ENCODE results near the gene HOXB7. TPM values are rescaled to one million over a fixed set of nuclear protein-coding genes. Genes with fewer than 3 reads are reported as not detected.

HOXB7 gene
- total RNA-seq, 2 experiments from 2014 or later: 0.25 to 0.30 TPM

DNA sequence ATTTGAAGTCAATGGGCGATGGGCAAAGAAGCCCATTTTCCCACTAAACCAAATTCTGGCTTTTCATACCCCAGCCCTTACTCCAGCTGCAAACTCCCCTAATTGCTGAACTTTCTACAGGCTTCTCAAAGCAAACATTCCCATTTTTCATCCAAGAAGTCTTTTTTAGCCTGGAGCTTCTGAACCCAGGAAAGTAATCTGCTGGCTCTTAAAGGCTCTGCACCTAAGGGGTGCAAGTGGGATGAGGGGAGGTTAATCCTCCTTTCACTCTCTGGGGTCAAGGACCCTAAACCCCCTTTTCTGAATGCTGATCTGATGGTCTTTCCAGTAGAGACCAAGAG, 2.4 kb downstream of the HOXB7 start:
- CTCF ChIA-PET: interaction anchor here (1.0 to 2.3 kb wide), 4 partner anchors 10 to 28 kb away, joined by 3 to 8 read pairs (median 7); partner anchors contain the start of gene HOXB5
- H3K36me3 Mint-ChIP-seq (ENCODE audit: low read depth): no peaks in the 10 kb centered on the region
- POLR2A ChIA-PET: no interaction called here
- H3K4me3 Mint-ChIP-seq: no peak overlapping the region
- peaks cover 81% of the 10 kb centered on the region for H3K27me3 Mint-ChIP-seq
- H3K9me3 Mint-ChIP-seq: no peaks in the 10 kb centered on the region
- H3K4me1 Mint-ChIP-seq: peaks cover 29% of the 10 kb centered on the region
- DNase-seq: no peak
- H3K27ac Mint-ChIP-seq: no peak overlapping the region

DNA sequence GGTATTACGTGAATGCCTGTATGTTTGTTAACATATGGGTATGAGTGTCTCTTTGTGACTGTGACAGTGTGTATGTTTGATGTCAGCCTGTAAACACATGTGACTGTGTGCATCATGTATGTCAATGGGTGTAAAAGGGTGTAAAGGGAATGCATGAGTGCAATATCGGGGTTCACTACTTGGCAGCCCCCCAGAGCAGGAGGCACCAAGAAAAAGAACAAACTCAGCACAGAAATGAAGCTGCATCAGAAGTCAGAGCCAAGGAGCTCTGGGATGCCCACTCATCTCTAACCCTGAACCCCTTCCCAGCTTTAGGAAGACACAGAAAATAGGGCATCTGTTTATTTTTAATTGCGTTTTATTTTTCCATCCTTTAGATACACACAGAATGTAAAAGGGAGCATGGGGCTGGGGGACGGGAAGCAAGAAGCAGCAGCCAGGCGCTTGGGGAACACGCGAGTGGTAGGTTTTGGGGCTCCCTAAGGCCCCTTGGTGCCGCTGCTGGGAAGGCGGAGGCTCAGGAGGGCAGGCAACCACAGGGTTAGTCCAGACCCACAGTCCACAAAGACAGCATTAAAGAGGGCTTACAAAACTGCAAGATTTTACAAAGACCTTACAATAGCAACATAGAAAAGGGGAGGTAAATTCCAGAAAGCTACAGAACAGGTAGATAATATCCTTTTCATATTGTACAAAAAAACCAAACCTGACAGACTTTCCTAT, 3.8 kb downstream of the HOXB7 start:
- ChIA-PET CTCF (interaction anchor here (0.6 to 2.0 kb wide), 6 partner anchors 8 to 118 kb away, joined by 3 to 8 read pairs (median 3); partner anchors contain the start of gene HOXB8), POLR2A (no interaction called here)
- H3K36me3 Mint-ChIP-seq (ENCODE audit: low read depth): no peaks in the 10 kb centered on the region
- H3K27ac Mint-ChIP-seq: no peak overlapping the region
- H3K9me3 Mint-ChIP-seq: no peaks in the 10 kb centered on the region
- H3K4me3 Mint-ChIP-seq: no peak overlapping the region
- DNase-seq: no peak
- peaks cover 82% of the 10 kb centered on the region for H3K27me3 Mint-ChIP-seq
- H3K4me1 Mint-ChIP-seq: peaks cover 26% of the 10 kb centered on the region

DNA sequence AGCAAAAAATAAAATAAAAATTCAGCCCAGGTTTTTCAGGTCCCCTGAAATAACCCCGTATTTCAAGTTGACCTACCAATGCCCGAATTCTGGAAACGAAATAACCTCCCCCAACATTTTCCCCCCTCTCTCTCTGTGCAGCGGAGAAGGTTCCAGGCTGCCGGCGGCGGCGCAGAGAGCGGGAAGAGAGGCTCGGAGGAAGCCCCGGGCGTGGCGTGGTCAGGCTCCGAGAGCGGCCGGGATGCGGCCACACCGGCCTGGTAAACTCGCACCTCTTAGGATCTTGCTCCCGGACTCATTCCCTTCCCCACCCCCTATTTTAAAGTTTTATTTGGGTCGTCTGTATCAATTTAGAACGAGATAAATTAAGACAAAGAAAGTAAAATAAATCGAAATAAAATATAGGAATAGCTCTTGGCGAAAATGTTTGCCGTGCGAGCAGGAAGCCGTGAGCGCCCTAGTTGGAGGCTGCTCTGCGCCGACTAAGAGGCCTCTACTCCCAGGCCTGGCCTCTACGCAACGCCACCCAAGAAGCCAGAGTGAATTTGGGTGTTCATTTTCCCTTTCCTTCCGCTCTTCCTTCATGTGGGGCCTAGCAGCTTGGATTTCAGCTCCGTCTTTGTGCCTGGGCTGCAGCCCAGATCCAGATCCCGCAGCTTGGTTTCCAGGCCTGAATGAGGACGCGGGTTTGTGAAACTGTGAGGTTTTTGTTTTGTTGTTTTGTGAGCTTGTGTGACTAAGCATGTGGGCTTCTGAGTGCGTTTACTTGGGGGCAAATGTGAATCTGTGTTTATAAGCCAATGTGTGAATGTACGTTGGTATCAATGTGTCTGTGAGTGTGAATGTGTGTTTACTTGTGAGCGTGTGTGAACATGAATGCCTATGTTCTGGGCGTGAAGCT, 4.6 kb downstream of the HOXB7 start:
- ChIA-PET CTCF (interaction anchor here (0.6 to 2.0 kb wide), 3 partner anchors 12 to 119 kb away, joined by 3 to 8 read pairs (median 3); no protein-coding TSS in a partner anchor), POLR2A (no interaction called here)
- H3K27ac Mint-ChIP-seq: no peak overlapping the region
- H3K27me3 Mint-ChIP-seq: peaks cover 84% of the 10 kb centered on the region
- H3K4me1 Mint-ChIP-seq: peaks cover 26% of the 10 kb centered on the region
- H3K9me3 Mint-ChIP-seq: no peaks in the 10 kb centered on the region
- no peaks in the 10 kb centered on the region for H3K36me3 Mint-ChIP-seq (ENCODE audit: low read depth)
- H3K4me3 Mint-ChIP-seq: no peak overlapping the region
- DNase-seq: no peak

DNA sequence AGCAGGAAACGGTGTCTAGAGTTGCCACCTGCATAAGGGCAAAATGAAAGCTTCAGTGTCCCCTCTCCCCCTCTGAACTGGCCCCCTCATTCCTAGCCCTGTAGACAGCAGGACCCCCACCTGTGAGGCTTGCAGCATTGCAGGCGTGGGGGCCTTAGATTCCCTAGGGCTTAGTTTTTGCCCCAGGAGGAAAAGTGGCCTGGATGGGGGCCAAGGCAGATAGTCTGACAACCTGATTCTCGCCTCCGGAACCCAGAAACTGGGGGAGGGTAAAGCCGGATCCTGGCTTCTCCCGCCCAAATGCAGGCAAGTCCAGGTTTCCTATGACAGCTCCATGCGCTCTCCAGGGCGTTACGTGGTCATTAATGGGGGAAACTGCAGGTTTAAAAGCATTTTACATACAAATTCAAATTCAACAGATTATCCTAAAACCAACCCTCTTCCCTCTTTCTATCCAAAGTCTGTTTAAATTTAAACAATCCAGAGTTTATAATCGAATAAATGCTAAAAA, 5.4 kb downstream of the HOXB7 start:
- Mint-ChIP-seq H3K4me3 (no peak overlapping the region), H3K36me3 (ENCODE audit: low read depth) (no peaks in the 10 kb centered on the region), H3K27me3 (peaks cover 86% of the 10 kb centered on the region), H3K9me3 (no peaks in the 10 kb centered on the region), H3K27ac (no peak overlapping the region), H3K4me1 (peaks cover 20% of the 10 kb centered on the region)
- ChIA-PET POLR2A (no interaction called here), CTCF (interaction anchor here (0.6 to 1.1 kb wide), 2 partner anchors 12 to 733 kb away, joined by 3 to 5 read pairs; partner anchors contain the start of gene HOXB5)
- no peak for DNase-seq

DNA sequence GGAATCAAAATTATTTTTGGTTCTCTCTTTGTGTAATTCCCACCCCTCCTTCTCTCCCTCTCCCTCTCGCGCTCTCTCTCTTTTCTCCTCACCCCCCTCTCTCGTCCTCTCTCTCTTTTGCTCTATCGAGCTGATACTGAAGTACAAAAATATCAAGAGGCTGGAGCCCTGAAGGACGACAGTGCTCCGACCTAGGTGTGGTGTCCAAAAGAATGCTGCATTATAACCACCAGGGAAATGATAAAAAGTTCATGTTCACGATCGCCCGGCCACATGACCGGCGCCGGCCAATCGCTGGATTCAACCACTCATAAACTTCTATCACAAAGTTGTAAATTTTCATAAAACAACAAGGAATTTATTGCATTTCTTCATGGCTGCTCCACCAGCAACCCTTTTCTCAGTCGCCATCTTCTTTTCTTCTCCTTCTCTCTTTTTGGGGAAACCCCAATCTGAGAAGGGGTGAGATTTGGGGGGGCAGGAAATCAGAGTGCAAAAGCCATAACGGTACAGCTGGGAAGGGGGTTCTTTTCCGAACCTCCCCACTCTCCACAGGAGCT, 6.0 kb downstream of the HOXB7 start, which contains the start of gene HOXB6:
HOXB6 (minus strand) TSS at position 217 of the 560 bp plus-strand sequence. CDS start 6,836 bp downstream, outside the sequence.
- Mint-ChIP-seq H3K36me3 (ENCODE audit: low read depth) (no peaks in the 10 kb centered on the region), H3K9me3 (no peaks in the 10 kb centered on the region), H3K4me1 (peaks cover 20% of the 10 kb centered on the region), H3K4me3 (no peak within 1 kb of the TSS), H3K27ac (no peak within 1 kb of the TSS), H3K27me3 (peaks cover 90% of the 10 kb centered on the region)
- POLR2A ChIA-PET: no interaction called here
- CTCF ChIA-PET: interaction anchor here (0.6 to 1.1 kb wide), 3 partner anchors 12 to 734 kb away, joined by 3 to 5 read pairs (median 3); partner anchors contain the start of gene HOXB5
- DNase-seq: no peak

DNA sequence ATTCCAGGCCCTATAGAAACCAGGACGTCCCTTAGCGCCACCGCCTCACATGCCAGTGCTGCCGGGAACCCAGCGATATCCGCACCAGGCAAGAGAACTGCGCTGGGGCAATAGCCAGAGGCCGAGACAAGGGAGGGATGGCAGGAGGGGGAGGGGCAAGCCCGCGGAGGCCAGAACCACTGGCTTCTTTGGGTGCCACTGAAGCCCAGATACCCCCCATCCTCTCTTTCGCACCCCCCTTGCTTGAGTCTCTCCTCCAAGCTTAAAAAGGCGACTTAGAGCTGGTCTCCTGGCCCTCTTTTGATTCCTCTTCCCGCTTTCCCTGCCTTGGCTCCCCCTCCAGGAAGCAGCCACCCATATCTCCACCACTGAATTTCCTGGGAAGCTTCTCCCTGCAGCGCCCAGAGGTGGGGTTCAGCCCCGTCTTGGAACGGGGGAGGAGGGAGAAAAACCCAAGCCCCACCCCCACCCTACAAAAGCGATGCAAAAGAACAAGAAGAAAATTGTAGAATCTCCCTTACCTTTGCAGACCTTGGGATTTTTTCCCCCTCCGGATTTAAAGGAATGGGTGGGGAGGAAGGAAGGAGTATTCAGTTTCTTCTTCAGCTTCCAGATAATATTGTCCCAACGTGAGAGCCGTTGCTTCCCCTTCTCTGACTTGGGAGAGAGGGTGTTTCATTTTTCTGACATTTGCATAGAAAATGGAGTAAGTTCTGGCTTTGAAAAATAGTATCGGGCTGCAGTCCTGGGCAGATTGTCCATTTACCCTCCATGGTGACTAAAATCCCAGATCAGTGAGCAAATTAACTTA, 6.7 kb downstream of the HOXB7 start:
- Mint-ChIP-seq H3K9me3 (no peaks in the 10 kb centered on the region), H3K36me3 (ENCODE audit: low read depth) (no peaks in the 10 kb centered on the region), H3K27me3 (peaks cover 90% of the 10 kb centered on the region), H3K4me3 (no peak overlapping the region), H3K4me1 (peaks cover 20% of the 10 kb centered on the region), H3K27ac (no peak overlapping the region)
- DNase-seq: no peak
- ChIA-PET POLR2A (no interaction called here), CTCF (interaction anchor here (0.6 to 1.1 kb wide), 2 partner anchors 11 to 430 kb away, joined by 3 read pairs; partner anchors contain the start of gene HOXB5)

DNA sequence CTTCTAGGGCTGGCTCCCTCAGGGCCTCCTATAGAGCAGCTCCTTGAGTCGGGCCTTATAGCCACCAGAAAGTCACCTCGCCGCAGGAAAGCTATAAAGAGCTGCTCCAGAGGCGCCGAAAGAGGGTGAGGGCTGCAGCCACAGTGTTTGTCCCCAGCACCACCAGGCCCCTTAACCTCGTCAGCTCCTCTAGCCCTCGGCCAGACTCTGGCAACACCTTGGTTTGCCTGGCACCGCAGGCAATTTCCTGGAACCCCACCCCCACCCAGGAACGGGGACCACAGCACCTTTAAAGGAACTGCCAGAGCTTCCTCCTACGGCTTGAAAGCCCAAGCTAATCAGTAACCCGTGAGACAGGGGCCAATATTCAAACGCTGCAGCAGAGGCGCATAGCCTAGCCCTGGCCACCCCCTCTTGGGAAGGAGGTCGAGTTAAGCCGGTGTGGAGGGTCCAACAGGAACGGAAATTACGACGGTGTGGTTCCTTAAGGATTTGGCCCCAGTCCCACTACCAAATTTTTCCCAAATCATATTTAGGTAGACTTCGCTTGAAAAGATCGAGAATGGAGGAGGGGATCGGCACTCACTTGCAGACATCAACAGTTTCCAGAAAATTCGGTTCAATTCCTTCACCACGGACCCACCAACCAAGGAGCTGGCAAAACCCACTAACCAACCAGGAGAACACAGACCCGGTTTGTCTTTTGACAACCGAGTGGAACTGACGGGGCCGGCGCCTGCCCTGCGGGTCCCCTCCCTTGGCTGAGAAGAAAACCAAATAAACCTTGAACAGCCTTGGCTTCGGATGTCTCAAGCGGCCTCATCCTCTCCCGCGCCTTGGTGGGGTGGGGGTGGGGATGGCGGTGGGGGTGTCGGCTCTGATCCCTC, 9.0 kb downstream of the HOXB7 start:
- Mint-ChIP-seq H3K4me3 (no peak overlapping the region), H3K27me3 (peaks cover 93% of the 10 kb centered on the region), H3K9me3 (no peaks in the 10 kb centered on the region), H3K4me1 (peaks cover 40% of the 10 kb centered on the region), H3K36me3 (ENCODE audit: low read depth) (no peaks in the 10 kb centered on the region), H3K27ac (no peak overlapping the region)
- DNase-seq: no peak
- POLR2A ChIA-PET: no interaction called here
- CTCF ChIA-PET: interaction anchor here (0.6 to 1.5 kb wide), 7 partner anchors 9 to 575 kb away, joined by 3 to 4 read pairs (median 3); no protein-coding TSS in a partner anchor

DNA sequence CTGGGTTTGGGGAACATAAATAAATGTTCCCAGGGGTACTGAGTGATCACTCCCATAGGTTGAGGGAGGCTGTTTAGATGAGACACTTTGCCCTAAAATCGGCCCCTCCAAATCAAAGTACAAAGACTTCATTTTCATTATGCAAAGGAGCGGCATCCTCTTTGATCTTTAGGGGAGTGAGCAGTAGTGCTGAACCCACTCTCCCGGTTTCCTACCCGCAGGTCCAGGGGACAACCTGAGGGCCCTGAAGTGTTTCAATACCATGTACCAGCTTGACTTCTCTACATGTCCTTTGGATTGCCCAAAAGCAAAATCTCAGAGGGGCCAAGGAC, 9.6 kb downstream of the HOXB7 start:
- Mint-ChIP-seq H3K4me1 (peaks cover 46% of the 10 kb centered on the region), H3K27me3 (peaks cover 94% of the 10 kb centered on the region), H3K27ac (no peak overlapping the region), H3K36me3 (ENCODE audit: low read depth) (no peaks in the 10 kb centered on the region), H3K4me3 (no peak overlapping the region), H3K9me3 (no peaks in the 10 kb centered on the region)
- CTCF ChIA-PET: interaction anchor here (0.6 to 1.5 kb wide), 8 partner anchors 8 to 575 kb away, joined by 3 to 5 read pairs (median 4); no protein-coding TSS in a partner anchor
- DNase-seq: no peak
- POLR2A ChIA-PET: no interaction called here

DNA sequence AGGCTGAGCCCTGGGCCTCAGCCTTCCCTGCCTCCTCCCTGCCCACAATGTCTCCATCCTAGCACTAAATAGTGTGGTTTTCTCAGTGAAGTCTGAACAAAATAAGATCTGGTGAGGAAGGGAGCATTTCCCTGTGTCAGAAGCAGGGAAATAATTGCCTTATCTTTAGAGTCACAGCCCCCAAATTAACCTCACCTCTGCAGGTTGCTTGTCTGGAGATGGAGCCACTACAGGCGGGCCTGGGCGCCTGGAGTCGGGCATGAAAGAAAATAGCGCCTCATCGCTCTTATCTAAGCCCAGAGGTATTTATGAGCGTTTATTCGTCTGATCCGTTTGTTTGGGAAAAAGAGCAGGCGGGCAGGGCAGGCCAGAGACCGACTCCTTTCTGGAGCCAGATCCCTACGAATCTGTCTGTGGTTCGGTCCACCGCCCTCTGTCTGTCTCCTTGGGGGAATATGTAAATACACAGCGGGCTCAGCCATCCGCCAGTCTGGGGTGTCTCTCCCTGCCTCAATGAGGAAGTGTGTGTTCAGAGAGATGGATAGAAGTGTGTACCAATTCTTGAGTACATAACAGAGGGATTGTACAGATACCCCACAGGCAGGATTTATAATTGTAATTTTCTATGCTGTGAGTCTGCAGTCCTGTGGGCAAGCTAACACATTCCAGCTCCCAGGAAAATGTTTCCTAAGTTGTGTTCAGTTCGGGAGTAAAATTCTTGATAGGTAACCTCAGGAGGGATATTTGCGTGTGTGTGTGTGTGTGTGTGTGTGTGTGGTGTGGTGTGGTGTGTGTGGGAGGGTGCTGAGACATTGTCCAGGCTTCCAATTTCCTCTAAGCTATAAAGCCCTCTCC, 10.3 kb downstream of the HOXB7 start:
- H3K4me1 Mint-ChIP-seq: peaks cover 50% of the 10 kb centered on the region
- POLR2A ChIA-PET: no interaction called here
- H3K27ac Mint-ChIP-seq: no peak overlapping the region
- no peak overlapping the region for H3K4me3 Mint-ChIP-seq
- no peaks in the 10 kb centered on the region for H3K36me3 Mint-ChIP-seq (ENCODE audit: low read depth)
- DNase-seq: no peak
- H3K27me3 Mint-ChIP-seq: peaks cover 95% of the 10 kb centered on the region
- H3K9me3 Mint-ChIP-seq: no peaks in the 10 kb centered on the region
- CTCF ChIA-PET: interaction anchor here (0.6 to 1.1 kb wide), 6 partner anchors 9 to 465 kb away, joined by 3 to 5 read pairs (median 4); no protein-coding TSS in a partner anchor

DNA sequence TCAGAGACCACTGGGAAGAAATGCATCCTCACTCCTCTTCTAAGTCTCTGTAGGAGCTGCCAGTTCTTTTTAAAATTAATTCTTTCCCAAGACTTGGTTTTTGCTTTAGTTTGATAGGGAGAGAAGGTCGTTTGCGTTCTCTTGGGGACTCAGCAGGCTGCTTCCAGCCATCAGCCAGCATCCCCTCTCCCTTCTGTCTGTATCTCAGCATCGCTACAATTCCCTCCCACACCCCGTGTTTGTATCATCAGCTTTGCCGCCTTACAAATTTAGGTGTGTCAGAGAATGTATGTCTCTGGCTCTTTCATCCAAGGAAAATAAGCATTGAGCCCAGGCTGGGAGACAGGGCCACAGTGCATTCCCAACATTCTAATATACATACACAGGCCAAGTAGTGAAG, 11.5 kb downstream of the HOXB7 start:
- Mint-ChIP-seq H3K9me3 (no peaks in the 10 kb centered on the region), H3K36me3 (ENCODE audit: low read depth) (no peaks in the 10 kb centered on the region), H3K27ac (no peak overlapping the region), H3K4me1 (peaks cover 50% of the 10 kb centered on the region), H3K4me3 (no peak overlapping the region), H3K27me3 (peaks cover 93% of the 10 kb centered on the region)
- DNase-seq: no peak
- POLR2A ChIA-PET: no interaction called here
- CTCF ChIA-PET: interaction anchor here (1.0 to 1.1 kb wide), 2 partner anchors 19 to 24 kb away, joined by 3 read pairs; no protein-coding TSS in a partner anchor

All from activated CD4-positive, alpha-beta T cell treated with anti-CD3 and anti-CD28 coated beads, Interleukin-2, amount 10 ng/mL, durations not matched to agents 7 days and 5 days (primary cell).